Measurements from ENCODE around the gene UQCR10. TPM values are rescaled to one million over a fixed set of nuclear protein-coding genes. Genes with fewer than 3 reads are reported as not detected.

UQCR10 gene
- 107 and 119 TPM in 2 replicates for total RNA-seq (2021)
- percentile 90 among the genes with signal in this experiment for Bru-seq, nascent RNA
- BruChase-seq, experiment 1, labeled RNA remaining after a 2-hour chase, result percentile 74 among the genes with signal in this experiment
- percentile 89 among the genes with signal in this experiment for BruChase-seq, experiment 2, labeled RNA remaining after a 6-hour chase
- long read RNA-seq, transcript UQCR10-201 (2 exons, 916 nt), result major isoform, 329 of 399 reads
- long read RNA-seq, transcript UQCR10-202 (2 exons, 584 nt), result minor isoform, 66 of 399 reads
- long read RNA-seq, partial matches to known transcripts, result 0 of 399 reads
- long read RNA-seq, other reads (novel, unspliced or antisense), result 4 of 399 reads

DNA sequence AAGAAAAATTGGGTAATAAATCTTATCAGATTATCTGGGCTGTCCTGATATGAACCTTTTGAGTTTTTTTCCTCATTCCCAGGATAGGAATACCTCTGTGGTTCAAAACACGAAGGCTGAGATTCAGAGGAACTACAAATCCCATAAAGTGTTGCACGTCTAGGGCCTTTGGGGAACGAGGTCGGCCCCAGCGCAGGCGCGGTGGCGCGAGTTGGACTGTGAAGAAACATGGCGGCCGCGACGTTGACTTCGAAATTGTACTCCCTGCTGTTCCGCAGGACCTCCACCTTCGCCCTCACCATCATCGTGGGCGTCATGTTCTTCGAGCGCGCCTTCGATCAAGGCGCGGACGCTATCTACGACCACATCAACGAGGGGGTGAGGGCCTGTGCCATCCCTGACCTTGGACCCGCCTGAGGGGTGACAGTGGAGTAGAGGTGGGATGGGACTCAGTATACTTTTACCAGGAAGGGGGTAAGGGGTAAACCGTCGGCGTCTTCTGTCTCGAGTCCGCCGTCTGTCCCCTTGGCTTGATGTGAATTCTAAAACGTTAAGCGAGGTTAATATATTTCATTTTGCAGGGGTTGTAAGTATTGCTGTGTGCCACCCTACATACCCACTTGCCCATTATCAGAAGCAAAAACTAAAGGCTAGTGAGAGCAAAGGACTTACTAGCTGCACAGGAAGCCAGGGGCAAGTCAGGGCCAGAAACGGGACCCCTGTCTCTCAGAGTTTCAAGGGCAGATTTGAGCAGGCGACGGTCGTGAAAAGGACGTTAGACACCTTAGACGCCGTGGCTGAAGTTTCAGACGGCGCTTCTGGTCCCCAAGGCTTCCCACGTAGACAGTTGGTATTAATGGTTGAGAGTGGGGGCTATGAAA is at the start of gene UQCR10:
Gene UQCR10 (plus strand): TSS at position 199 of the 881 bp plus-strand sequence. CDS start 30 bp downstream, at position 229.
- TF ChIP-seq, protein P1, sequence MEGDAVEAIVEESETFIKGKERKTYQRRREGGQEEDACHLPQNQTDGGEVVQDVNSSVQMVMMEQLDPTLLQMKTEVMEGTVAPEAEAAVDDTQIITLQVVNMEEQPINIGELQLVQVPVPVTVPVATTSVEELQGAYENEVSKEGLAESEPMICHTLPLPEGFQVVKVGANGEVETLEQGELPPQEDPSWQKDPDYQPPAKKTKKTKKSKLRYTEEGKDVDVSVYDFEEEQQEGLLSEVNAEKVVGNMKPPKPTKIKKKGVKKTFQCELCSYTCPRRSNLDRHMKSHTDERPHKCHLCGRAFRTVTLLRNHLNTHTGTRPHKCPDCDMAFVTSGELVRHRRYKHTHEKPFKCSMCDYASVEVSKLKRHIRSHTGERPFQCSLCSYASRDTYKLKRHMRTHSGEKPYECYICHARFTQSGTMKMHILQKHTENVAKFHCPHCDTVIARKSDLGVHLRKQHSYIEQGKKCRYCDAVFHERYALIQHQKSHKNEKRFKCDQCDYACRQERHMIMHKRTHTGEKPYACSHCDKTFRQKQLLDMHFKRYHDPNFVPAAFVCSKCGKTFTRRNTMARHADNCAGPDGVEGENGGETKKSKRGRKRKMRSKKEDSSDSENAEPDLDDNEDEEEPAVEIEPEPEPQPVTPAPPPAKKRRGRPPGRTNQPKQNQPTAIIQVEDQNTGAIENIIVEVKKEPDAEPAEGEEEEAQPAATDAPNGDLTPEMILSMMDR (conservative IDR thresholded peaks at IDR 0.05; ENCODE audit: low read depth, low read length), result no peak
- no peak for TF ChIP-seq EZH2 (IDR thresholded peaks at IDR 0.05; ENCODE audit: borderline replicate concordance, low read depth, low read length, poor library complexity, severe bottlenecking)
- POLR2A ChIA-PET (ENCODE audit: low non-redundant PET), result no interaction called here
- peak; percentile 94 for DNase-seq (ENCODE audit: low spot score)

DNA sequence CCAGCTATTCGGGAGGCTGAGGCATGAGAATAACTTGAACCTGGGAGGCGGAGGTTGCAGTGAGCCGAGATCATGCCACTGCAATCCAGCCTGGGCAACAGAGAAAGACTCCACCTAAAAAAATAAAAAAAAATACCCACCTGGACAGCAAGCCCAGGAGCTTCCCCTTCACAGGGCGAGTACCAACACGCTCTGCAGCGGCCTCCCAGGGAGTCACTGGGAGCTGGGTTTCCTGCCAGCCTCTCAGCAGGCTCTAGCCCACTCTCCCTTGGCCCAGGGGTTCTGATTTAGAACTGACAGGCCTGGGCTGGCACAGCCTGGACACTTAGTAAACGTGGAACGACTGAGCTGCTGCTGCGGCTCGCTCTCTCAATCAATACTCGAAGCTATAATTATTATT is 49.4 kb upstream of the UQCR10 start:
- H3K27me3 ChIP-seq (replicated peaks; ENCODE audit: insufficient read depth, low read depth, low read length, poor library complexity), result peaks cover 50% of the 10 kb centered on the region
- no peaks in the 10 kb centered on the region for H3K4me1 ChIP-seq (ENCODE audit: insufficient read depth, low read length, poor library complexity, severe bottlenecking)
- intact Hi-C loops (cut with micrococcal nuclease; ENCODE audit: unreplicated experiment), result no loop called here
- POLR2A ChIA-PET (ENCODE audit: low non-redundant PET), result interaction anchor here (0.6 kb wide), 1 partner anchor 214 kb away, joined by 5 read pairs; no protein-coding TSS in a partner anchor
- CTCF ChIA-PET, result interaction anchor here (0.5 to 0.6 kb wide), 2 partner anchors 9 to 166 kb away, joined by 4 to 9 read pairs; no protein-coding TSS in a partner anchor
- H3K36me3 ChIP-seq (ENCODE audit: insufficient read depth, low read length, poor library complexity, severe bottlenecking), result no peaks in the 10 kb centered on the region
- H3K9me3 ChIP-seq (ENCODE audit: low read depth, low read length, poor library complexity, severe bottlenecking), result no peaks in the 10 kb centered on the region
- no peak overlapping the region for H3K4me3 ChIP-seq (ENCODE audit: low read depth, low read length, poor library complexity, severe bottlenecking)
- TF ChIP-seq EZH2 (IDR thresholded peaks at IDR 0.05; ENCODE audit: borderline replicate concordance, low read depth, low read length, poor library complexity, severe bottlenecking), result no peak
- TF ChIP-seq, protein P1 (conservative IDR thresholded peaks at IDR 0.05; ENCODE audit: low read depth, low read length), result no peak
- no TSS peak for BruUV-seq (replicated peaks)
- no peak for DNase-seq (ENCODE audit: low spot score)
- H3K27ac ChIP-seq (ENCODE audit: low read depth, low read length, poor library complexity, severe bottlenecking), result no peak overlapping the region

More for the DNA sequence above, at the start of gene UQCR10:
- Histone ChIP-seq H3K36me3 (ENCODE audit: insufficient read depth, low read length, poor library complexity, severe bottlenecking) (peaks cover 18% of the 10 kb centered on the region), H3K4me1 (ENCODE audit: insufficient read depth, low read length, poor library complexity, severe bottlenecking) (no peaks in the 10 kb centered on the region), H3K4me3 (ENCODE audit: low read depth, low read length, poor library complexity, severe bottlenecking) (peak within 1 kb of the TSS; percentile 86), H3K27me3 (replicated peaks; ENCODE audit: insufficient read depth, low read depth, low read length, poor library complexity) (no peaks in the 10 kb centered on the region), H3K9me3 (ENCODE audit: low read depth, low read length, poor library complexity, severe bottlenecking) (no peaks in the 10 kb centered on the region), H3K27ac (ENCODE audit: low read depth, low read length, poor library complexity, severe bottlenecking) (peak within 1 kb of the TSS; percentile 95)
- BruUV-seq (replicated peaks), result TSS peak; percentile 84
- intact Hi-C loops (cut with micrococcal nuclease; ENCODE audit: unreplicated experiment), result no loop called here
- CTCF ChIA-PET, result interaction anchor here (0.6 to 0.7 kb wide), 3 partner anchors 77 to 630 kb away, joined by 3 to 5 read pairs (median 3); no protein-coding TSS in a partner anchor
